NCI-H1694 (cell line): ENCODE data around the gene UBR4.
"Not testable (repeated sequence)": the region's sequence is repeated elsewhere in the genome, so short reads cannot be mapped to it uniquely, and the experiment has no call there.

Source experiments
- DNase-seq: peaks from one replicate; lab custom pipeline; 2025; lab: John Stamatoyannopoulos, UW

UBR4 gene

DNA sequence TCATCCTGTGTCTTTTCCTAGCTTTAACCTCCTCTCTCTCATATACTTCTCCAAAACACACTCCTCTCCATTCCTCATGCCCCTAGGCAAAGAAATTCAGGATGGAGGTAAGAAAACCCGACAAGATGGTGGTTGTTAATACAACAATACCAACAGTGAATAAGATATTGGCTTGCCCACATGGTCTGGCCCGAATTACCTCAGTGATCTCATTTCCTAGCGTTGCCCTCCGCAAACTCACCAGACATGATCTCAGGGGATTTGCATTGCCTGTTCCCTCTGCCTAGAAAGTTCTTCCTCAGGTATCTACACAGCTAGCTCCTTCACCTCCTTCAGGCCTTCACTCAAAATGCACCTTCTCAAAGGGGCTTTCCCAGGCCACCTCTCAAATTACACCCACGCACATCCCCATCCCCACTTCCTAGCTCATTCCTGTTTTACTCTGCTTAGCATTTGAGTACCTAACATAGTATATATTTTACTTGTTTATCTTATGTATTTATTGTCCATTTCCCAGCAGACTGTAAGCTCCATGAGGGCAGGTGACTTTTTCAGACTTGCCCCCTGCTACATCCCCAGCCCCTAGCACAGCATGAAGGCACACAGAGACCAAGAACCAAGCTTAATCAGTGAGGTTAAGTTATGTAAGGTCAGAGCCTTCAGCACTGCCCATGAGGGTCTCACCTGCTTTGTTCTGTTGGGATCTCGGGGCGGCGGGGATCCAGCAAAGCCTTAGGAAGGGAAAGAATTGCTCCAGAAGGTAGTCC lies 10.2 kb upstream of the UBR4 start:
- no peak for DNase-seq

DNA sequence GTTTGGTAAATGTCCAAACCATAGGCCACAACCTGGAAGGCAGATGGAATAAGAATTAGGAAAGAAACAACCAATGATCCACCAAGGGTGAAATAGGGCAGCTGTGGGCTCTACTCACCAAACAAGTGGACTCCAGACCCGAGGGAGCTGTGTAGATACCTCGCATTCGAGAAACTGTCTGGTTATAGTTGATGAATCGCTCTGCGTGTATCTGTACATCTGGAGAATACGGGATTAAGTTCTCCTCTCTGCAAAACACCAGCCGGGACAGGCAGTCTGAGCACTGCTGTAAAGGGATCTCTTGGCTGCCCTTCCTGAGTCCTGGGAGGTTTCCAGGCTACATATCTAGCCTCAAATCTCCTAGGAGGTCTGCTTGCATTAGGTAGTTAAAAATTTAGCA lies 9.4 kb upstream of the UBR4 start:
- DNase-seq = no peak

DNA sequence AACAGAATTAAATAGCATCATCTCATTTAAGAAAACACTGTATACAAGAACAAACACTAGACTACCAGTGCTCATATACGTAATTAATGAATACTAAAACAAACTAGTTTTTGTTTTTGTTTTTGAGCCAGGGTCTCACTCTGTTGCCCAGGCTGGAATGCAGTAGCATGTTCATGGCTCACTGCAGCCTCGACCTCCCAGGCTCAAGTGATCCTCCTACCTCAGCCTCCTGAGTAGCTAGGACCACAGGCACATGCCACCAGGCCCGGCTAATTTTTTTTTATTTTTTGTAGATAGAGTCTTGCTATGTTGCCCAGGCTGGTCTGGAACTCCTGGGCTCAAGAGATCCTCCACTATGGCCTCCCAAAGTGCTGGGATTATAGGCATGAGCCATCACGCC lies 6.5 kb upstream of the UBR4 start:
- DNase-seq = not testable (repeated sequence)

DNA sequence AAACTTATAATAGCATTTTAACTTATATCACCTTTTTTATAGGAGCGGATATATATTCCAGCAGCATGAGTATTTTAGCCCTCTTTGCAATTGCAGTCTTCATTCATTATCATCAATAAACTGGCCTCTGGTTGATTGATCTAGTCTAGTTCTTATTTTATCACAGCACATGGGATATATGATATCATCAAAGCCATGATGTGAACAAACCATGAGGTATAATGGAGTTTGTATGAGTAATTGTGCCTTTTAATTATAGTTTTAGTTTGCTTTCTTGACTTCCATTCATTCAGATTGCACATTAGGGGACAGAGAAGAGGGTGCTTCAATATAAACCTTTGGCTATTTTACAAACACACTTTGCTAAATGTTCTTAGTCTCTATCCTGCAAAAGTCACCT lies 3.5 kb upstream of the UBR4 start:
- no peak for DNase-seq

DNA sequence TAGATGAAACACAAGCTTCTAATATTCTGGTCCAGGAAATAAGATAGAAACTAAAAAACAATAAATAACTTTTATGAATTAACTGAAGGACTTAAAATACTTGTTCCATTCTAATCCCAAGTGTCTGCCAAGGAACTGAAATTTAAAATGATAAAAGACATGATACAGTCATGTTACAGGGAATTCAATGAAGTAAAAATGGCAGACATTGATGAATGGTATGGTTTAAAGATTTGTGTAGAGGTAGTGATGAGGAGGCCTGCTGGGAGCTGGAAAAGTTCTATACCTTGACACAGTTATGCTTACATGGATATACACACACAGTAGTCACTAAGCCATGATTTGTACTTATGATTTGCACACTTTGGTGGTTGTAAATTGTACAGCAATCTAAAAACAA lies 2.1 kb upstream of the UBR4 start:
- DNase-seq = no peak

DNA sequence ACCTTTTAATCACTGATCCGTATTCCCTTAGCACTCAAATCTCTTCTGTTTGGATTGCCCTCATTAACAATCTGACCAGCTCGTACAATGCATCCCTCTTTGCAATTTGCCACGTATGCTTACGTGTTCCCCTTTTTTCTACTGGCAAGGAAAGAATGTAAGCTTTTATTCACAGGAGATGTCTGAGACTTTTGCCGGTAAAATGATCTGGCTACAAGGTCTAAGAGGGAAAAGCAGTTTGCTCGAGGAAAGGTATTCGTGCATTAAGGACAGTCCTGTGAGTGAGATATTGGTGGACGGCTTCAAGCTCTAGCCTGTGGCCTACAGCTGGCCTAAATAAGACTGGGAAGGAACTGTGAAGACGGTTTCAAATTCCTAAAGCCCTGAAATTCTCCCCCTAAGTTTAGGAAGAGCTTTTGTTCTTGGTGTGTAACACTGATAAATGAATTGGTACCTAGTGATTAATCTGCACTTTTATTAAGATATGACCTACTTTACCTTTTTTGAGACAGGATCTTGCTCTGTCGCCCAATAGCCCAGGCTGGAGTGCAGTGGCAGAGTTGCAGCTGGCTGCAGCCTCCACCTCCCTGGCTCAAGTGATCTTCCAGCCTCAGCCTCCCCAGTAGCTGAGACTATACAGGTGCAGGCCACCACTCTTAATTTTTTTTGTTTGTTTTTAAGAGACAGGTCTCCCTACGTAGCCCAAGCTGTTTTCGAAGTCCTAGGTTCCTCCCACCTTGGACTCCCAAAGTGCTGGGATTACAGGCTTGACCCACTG lies 895 bp upstream of the UBR4 start:
- no peak for DNase-seq

DNA sequence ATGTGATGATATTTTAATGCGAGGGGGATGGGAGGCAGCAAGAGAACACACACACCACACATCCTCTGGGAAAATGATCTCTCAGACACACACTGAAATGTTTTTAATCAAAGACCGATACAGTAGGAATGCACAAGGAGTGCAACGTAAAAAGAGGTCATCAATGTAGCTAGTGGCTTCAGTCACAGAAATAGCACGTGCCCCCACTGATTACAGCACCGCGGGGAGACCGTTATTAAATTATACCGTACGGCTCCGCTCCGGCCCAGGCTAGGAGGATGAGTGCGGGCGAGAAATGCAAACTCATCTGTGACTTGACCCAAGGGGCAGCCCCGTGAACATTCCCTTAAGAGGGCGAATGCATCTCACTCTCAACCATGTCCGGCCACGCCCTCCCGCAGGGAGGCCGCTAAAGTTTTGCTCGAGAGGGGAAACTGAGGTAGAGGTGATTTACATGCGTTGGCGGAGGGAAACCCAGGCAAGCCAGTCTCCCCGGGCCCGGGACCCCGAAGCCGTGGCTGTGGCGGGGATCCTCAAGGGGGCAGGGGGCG lies 552 bp downstream of the UBR4 start:
- no peak for DNase-seq

DNA sequence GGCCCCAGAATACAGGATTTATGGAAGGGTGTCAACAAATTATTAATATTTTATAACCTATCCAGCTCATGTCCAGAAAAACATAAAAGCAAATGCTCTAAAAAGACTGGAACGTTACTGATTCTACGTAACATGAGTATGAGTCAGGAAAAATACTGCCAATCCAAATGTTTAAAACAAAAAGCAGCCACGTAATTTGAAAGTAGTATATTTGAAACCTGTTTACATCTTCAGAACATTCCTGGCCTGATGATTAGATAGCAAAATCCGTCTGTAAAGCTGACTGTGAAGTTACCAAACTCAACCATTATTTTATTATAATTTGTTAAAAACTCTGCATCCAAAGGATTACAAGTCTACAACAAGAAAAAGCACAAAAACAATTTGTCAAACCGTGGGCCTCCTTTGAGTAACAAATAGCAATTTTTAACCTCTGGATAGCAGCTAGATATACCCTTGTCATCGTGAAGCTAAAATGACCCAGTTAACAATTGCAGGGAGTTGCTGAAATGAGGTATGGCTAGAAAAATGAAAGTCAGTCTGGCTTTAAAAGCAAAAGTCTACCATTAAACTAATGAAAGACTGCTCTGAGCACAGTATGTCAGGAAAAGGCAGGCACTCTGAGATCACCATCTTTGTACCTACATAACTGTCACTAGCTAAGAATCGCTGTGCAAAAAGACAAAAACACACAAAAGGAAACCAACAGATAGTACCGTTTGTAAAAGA lies 1.2 kb downstream of the UBR4 start:
- DNase-seq = no peak

DNA sequence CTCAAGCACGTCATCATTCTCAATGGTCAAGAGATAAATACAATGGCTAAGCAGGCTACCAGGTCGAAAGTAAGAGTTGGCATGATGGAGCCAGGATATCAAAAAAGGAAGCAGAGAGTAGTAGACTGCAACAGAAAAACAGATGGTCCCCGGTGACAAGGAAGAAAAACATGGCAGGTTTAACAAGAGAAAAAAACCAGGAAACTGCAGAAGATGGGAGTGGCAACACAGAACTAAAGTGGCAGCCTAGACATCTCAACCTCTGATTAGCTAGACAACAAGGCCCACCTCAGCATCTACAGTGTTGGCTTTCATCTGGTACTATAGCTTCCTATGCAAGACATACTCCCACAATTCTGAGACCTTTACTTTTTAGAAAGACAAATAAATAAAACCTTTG lies 3.1 kb downstream of the UBR4 start:
- DNase-seq = no peak

DNA sequence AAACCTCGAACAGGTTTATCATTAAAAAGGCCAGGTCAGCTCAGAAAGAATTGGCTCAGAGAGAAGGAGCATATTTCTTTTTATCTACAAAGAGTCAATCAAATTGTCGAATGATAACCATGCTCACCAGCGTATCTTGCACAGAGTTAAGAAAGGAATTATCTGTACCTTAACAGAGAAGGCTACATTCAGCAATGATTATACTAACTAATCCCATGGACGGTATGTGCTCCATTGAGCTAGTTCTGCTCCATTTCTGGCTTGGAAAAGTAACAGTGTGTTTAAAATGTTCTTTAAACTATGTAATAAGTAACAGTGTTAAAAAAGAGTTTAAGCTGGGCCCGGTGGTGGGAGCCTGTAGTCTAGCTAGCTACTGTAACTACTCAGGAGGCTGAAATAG lies 4.2 kb downstream of the UBR4 start:
- no peak for DNase-seq

DNA sequence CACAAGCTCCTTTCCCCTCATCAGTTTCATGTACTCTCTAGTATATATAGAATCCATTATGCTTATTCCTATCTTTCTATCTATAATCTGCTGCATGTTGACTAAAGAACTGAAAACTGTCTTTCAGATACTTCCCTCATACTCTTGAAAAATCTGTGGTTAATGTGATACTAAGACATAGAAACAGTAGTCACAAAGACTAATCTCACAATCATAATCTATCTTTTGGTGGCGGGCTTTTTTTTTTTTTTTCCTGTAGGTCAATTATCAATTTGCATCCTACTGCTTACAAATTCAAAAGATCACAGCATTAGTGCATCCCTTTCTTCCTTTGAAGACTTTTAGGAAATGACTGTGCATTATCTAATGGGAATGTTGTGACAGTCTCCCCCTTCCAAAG lies 4.7 kb downstream of the UBR4 start:
- DNase-seq = no peak

DNA sequence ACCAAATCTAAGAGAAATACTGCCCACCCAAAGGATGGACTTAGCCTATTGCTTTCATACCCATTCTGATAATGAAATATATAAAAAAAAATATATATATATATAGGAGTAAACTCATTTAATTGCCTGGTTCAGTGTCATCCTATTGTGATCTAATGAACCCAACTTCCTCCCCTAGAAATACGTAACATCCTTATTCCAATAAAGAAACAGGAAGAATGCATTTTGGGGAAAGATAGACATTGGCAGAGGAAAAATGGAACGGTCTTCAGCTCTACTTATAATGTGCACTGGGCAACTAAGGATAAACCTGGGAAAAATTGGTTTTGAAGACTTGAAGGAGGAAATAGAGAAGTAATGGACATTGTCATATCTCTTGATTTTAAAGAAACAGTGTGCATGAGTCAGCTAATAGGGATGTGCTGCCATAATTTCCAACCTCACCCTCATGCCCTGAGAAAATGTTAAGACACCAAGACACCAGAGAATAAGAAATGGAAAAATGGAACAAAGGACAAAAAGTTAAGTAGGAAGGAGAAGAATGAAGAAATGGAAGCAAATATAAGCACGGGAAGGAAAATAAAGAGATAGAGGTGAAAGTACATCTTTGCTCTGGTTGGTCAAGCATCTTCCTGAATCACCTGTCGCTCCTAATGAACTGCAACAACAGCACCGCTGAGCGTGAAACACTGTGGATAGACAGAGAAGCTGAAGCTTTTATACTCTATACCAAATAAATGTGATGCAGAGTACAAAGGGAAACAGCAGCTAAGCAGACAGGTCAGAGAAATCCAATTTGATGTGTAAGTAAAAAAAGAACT lies 5.4 kb downstream of the UBR4 start:
- DNase-seq = no peak

DNA sequence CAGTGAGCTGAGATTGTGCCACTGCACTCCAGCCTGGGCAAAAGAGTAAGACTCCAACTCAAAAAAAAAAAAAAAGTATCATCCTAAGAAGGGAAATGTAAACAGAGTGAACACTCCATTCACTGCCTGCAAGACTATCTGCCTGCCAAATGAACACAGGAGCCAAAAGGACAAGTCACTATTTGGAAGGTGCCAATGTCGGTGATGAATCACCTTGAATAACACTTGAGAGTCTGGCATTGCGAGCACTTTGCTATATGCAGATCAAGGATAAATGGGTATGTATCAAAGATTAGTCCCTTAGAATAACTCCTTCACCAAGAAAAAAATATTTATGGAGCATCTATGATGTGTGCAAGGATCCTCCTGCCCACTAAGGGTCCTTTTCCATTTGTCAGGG lies 6.6 kb downstream of the UBR4 start:
- no peak for DNase-seq

DNA sequence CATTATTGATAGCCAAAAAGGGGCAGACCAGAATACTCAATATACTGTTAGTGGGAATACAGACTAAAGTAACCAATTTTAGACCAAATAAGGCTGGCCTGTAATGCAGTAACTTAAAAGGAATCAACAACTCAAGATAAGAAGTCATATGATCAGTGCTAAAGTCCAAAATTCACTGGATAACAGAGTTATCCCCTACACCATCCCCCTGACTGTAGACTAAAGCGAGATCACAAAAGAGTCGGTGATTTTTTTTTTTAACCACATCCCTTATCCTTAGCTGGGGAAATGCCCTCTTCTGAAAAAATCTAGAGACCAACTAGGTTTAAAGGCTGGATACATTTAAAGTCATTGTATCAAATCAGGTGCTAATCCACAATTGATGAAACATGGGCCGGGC lies 7.7 kb downstream of the UBR4 start:
- DNase-seq = no peak

DNA sequence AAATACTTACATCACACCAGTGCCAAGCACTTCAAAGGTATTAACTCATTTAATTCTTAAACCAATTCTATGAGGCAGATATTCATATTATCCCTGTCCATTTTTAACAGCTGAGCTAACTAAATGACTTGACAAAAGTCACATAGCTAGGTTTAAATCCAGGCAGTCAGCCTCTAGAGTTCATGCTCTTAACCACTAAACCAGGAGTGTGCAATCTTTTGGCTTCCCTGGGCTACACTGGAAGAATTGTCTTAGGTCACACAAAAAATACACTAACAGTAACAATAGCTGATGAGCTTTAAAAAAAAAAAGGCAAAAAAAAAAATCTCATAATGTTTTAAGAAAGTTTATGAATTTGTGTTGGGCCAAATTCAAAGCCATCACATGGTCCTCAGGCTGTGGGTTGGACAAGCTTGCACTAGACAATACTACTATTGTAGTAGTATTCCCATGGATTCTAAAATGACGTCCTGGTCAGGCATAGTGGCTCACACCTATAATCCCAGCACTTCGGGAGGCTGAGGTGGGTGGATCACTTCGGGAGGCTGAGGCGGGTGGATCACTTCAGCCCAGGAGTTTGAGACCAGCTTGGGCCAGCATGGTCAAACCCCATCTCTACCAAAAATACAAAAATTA lies 10.0 kb downstream of the UBR4 start:
- DNase-seq = no peak

DNA sequence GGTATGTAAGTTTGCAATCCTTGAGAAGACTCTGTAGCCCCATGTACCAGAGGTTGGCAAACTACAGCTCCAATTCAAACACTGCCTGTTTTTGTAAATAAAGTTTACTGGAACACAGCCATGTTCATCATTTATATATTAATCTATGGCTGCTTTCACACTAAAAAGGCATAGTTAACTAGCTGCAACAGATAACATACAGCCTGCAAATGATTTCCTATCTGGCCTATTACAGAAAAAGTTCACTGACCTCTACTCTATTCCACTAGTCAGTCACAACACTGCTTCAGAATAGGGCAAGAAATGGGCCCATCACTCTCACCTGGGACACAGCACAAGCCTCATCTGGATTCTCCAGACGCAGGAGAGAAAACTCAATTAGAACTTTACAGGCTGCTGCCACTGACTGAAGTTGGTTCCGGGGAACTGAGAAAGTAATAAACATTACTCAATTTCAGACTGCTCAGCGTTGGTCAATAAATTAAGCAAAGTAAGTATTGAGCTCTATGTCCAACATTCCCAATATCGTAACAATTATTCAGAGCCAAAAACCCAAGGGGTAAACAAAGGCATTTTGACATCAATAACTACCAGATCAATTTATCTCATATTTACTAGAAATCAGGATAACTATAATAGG lies 10.6 kb downstream of the UBR4 start:
- DNase-seq = no peak

DNA sequence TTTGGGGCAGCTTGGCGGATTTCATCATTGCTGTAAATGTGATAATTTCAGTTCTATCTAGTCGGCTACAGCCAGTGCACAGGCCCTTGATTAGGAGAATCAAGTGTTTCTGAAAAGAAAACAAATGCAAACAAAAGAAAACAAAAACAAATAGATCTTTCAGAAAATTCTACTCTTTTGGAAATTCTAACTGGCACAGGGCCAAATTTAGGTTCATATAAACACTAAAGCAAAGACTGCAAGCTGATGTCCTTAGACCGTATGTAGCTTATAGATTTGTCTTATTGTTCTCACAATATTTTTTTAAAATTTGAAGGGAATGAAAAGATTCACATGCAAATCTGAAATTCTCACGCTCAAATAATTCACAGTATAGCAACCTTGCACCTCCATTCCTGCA lies 11.2 kb downstream of the UBR4 start:
- no peak for DNase-seq

DNA sequence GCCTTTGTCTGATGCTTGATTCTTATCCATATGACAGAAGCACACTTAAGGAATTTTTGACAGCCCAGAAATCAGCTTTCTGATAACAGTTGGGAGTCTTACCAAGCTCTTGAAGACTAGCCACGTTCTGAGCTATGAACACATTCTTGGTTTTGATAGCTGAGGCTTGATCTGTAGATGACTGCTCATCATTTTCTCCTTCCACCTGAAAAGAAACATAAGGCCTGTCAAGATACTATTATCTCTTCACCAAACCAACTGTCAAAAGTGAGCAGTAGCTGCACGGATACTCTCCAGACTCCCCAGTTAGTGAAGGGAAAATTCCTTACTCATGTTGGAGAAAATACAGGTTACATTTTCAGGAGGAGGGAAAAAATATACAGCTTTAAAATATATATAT lies 12.2 kb downstream of the UBR4 start:
- DNase-seq = no peak

DNA sequence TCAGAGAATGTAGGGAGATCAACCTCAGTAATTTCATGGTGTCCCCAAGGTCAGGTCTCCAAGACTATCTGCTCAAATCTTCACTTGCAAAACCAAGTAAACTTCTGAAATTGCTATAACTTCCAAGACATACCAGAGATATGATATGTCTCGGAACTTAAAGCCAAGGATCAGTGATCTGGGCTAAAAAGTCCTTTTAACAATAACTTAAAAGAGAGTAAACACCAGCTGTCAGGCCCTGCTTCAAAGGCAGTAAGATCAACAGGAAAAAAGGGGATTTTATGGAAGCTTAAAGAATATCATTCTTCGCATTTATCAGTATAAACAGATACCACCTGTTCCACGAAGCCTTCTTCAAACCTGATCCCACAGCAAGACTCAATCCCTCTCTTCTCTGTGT lies 13.7 kb downstream of the UBR4 start:
- DNase-seq = no peak

DNA sequence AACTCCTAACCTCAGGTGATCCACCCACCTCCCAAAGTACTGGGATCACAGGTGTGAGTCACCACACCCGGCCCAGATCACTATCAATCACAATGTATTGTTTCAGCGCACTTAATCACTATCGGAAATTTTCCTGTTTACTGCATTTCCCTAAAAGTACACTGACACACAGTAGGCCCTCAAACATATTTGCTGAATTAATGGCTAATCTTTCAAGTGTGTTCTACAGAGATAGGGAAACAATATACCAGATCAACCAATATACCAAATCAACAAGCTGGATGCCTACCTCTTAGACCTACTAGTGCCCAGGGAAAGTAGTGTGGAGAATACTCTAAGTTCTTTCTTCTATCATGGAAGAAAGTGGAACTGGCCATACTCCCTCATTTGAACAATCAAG lies 17.1 kb downstream of the UBR4 start:
- DNase-seq = no peak

DNA sequence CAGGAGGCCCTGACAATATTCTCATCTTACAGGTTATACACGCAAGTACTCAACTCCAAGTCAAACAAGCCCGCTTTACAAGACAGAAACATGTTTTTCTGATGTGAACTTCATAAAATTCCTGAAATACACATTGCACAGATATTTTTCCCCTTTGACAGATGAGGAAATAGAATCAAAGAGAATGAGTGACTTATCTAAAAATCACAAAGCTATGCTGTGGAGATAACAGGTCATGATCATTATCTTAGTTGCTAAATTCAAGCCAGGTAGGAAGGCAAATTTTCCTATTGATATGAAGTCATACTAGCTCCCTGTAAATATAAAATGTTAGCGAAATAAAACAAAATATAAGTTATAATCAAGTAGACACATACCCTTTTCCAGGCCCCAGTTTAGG lies 18.3 kb downstream of the UBR4 start:
- DNase-seq = no peak
